NCI-H1092 (cell line): ENCODE measurements around the gene TAF11L10.
"Not testable (repeated sequence)": the region's sequence is repeated elsewhere in the genome, so short reads cannot be mapped to it uniquely, and the experiment has no call there.

ENCODE experiments used
- DNase-seq: peaks from one replicate; lab custom pipeline; 2025; lab: John Stamatoyannopoulos, UW

TAF11L10 gene

GRCh38 chr5:17597728-17598127 is at the start of gene TAF11L10:
Gene TAF11L10 (minus strand): TSS chr5:17597828.
- DNase-seq, result not testable (repeated sequence)

- no peak for DNase-seq
These were observed 36.5 kb upstream of the TAF11L10 start, which contains the start of gene TAF11L14 for GRCh38 chr5:17634160-17634559. Gene TAF11L14 (plus strand): TSS chr5:17634460.

GRCh38 chr5:17631788-17632187 is 34.2 kb upstream of the TAF11L10 start, which contains the start of gene TAF11L13:
Gene TAF11L13 (plus strand): TSS chr5:17632088.
- not testable (repeated sequence) for DNase-seq

GRCh38 chr5:17625686-17626085 is 28.1 kb upstream of the TAF11L10 start:
- no peak for DNase-seq

- DNase-seq, result no peak
These were observed 23.0 kb upstream of the TAF11L10 start for GRCh38 chr5:17620627-17621026.

- DNase-seq, result no peak
These were observed 21.7 kb upstream of the TAF11L10 start for GRCh38 chr5:17619354-17619753.

- DNase-seq, result no peak
These were observed 17.4 kb upstream of the TAF11L10 start for GRCh38 chr5:17614872-17615605.

GRCh38 chr5:17610092-17610491 is 12.5 kb upstream of the TAF11L10 start, which contains the start of gene TAF11L12:
Gene TAF11L12 (plus strand): TSS chr5:17610392.
- DNase-seq, result not testable (repeated sequence)

GRCh38 chr5:17607461-17607860 is 9.8 kb upstream of the TAF11L10 start:
- not testable (repeated sequence) for DNase-seq

GRCh38 chr5:17604951-17605350 is 7.3 kb upstream of the TAF11L10 start:
- no peak for DNase-seq

GRCh38 chr5:17603880-17604279 is 6.3 kb upstream of the TAF11L10 start, which contains the start of gene TAF11L11:
Gene TAF11L11 (plus strand): TSS chr5:17604183.
- DNase-seq, result not testable (repeated sequence)

GRCh38 chr5:17594255-17594654 is 3.4 kb downstream of the TAF11L10 start, which contains the start of gene TAF11L9:
Gene TAF11L9 (minus strand): TSS chr5:17594394.
- DNase-seq, result not testable (repeated sequence)

- not testable (repeated sequence) for DNase-seq
These were observed 6.8 kb downstream of the TAF11L10 start, which contains the start of gene TAF11L8 for GRCh38 chr5:17590860-17591259. Gene TAF11L8 (minus strand): TSS chr5:17590960.

- not testable (repeated sequence) for DNase-seq
These were observed 12.0 kb downstream of the TAF11L10 start, which contains the start of gene TAF11L7 for GRCh38 chr5:17585658-17586057. Gene TAF11L7 (minus strand): TSS chr5:17585758.
